DND-41 (cell line): ENCODE results near the gene DNAJC12.

Experiments used
- ATAC-seq: fragments of 200-7000 bp; cut with Tn5 transposase; 3 replicates; pipeline ENCODE4 v1.9.1; 2021; ENCODE audit warnings: low read depth; ENCODE audit not compliant: insufficient read depth
- DNase-seq: peaks from one replicate; pipeline ENCODE4 v3.0.0-alpha.2; 2020
- H2AFZ ChIP-seq: 2 replicates; pipeline ENCODE4 v1.6.0; 2012; ENCODE audit warnings: low read depth, low read length
- H3K27ac ChIP-seq: 2 replicates; pipeline ENCODE4 v1.5.1; 2012; ENCODE audit warnings: low read length, inconsistent platforms
- H3K27me3 ChIP-seq: fragments of 200-600 bp; sonication (generic); 2 replicates; pipeline ENCODE4 v1.6.0; 2012; ENCODE audit warnings: low read length, mild to moderate bottlenecking, inconsistent platforms; ENCODE audit not compliant: insufficient read depth, poor library complexity
- H3K36me3 ChIP-seq: 2 replicates; pipeline ENCODE4 v1.5.1; 2012; ENCODE audit warnings: low read length, inconsistent platforms; ENCODE audit not compliant: insufficient read depth
- H3K4me1 ChIP-seq: 2 replicates; pipeline ENCODE4 v1.5.1; 2012; ENCODE audit warnings: mild to moderate bottlenecking, low read length; ENCODE audit not compliant: insufficient read depth
- H3K4me2 ChIP-seq: 2 replicates; pipeline ENCODE4 v1.6.0; 2012; ENCODE audit warnings: mild to moderate bottlenecking, moderate library complexity, low read length, inconsistent platforms; ENCODE audit not compliant: insufficient read depth
- H3K4me3 ChIP-seq, 2 experiments: fragments of 200-600 bp in 1 of 2; shearing (Covaris generic) in 1 of 2; 2 replicates each; pipeline ENCODE4 v1.5.1; 2012 to 2016; ENCODE audit warnings: inconsistent platforms in 2 of 2, low read length in 2 of 2, mild to moderate bottlenecking in 2 of 2, low read depth in 1 of 2, moderate library complexity in 1 of 2
- H3K79me2 ChIP-seq: 2 replicates; pipeline ENCODE4 v1.6.0; 2012; ENCODE audit warnings: low read length, inconsistent platforms; ENCODE audit not compliant: insufficient read depth
- H3K9ac ChIP-seq: 2 replicates; pipeline ENCODE4 v1.6.0; 2012; ENCODE audit warnings: low read depth, mild to moderate bottlenecking, inconsistent platforms, low read length, moderate library complexity
- H3K9me3 ChIP-seq: 2 replicates; pipeline ENCODE4 v1.5.1; 2012; ENCODE audit warnings: low read length, moderate library complexity, mild to moderate bottlenecking, inconsistent platforms; ENCODE audit not compliant: insufficient read depth, severe bottlenecking
- H4K20me1 ChIP-seq: 2 replicates; pipeline ENCODE4 v1.6.0; 2012; ENCODE audit warnings: low read length; ENCODE audit not compliant: insufficient read depth
- CTCF ChIP-seq: IDR thresholded peaks from 2 replicates; pipeline ENCODE4 v1.5.1; 2012; ENCODE audit warnings: borderline replicate concordance, low read length, moderate library complexity, mild to moderate bottlenecking; ENCODE audit not compliant: poor library complexity, severe bottlenecking; ENCODE audit errors: extremely low read depth
- EZH2 ChIP-seq: IDR thresholded peaks from 3 replicates; pipeline ENCODE4 v1.6.1; 2012; ENCODE audit warnings: borderline replicate concordance, low read depth, mild to moderate bottlenecking, moderate library complexity, low read length, inconsistent platforms; ENCODE audit not compliant: severe bottlenecking

The DNAJC12 gene

GRCh38 chr10:67808704-67809103 lies 29.3 kb downstream of the DNAJC12 start:
- ATAC-seq = no peak
- no peak overlapping the region for H3K27ac ChIP-seq
- H2AFZ ChIP-seq = no peak overlapping the region

GRCh38 chr10:67807855-67808456 lies 30.0 kb downstream of the DNAJC12 start:
- H3K4me3 ChIP-seq = no peak overlapping the region
- H3K9me3 ChIP-seq = no peaks in the 10 kb centered on the region
- TF ChIP-seq EZH2 = no peak
- no peak for TF ChIP-seq CTCF
- no peak overlapping the region for H3K9ac ChIP-seq
- no peaks in the 10 kb centered on the region for H4K20me1 ChIP-seq
- H3K4me2 ChIP-seq = no peak overlapping the region
- H3K36me3 ChIP-seq = no peaks in the 10 kb centered on the region
- no peaks in the 10 kb centered on the region for H3K79me2 ChIP-seq
- no peak for DNase-seq
- H3K4me1 ChIP-seq = no peaks in the 10 kb centered on the region
- H2AFZ ChIP-seq = no peak overlapping the region
- ATAC-seq = no peak
- H3K27me3 ChIP-seq = no peaks in the 10 kb centered on the region
- no peak overlapping the region for H3K27ac ChIP-seq

More at GRCh38 chr10:67808704-67809103, 29.3 kb downstream of the DNAJC12 start:
- H3K9me3 ChIP-seq = no peaks in the 10 kb centered on the region
- no peak for DNase-seq
- H3K79me2 ChIP-seq = no peaks in the 10 kb centered on the region
- H3K9ac ChIP-seq = no peak overlapping the region
- no peaks in the 10 kb centered on the region for H3K4me1 ChIP-seq
- TF ChIP-seq EZH2 = no peak
- no peak for TF ChIP-seq CTCF
- H3K36me3 ChIP-seq = no peaks in the 10 kb centered on the region
- no peaks in the 10 kb centered on the region for H4K20me1 ChIP-seq
- H3K4me3 ChIP-seq = no peak overlapping the region
- no peak overlapping the region for H3K4me2 ChIP-seq
- no peaks in the 10 kb centered on the region for H3K27me3 ChIP-seq

- Histone ChIP-seq H3K27ac (no peak overlapping the region), H3K4me2 (no peak overlapping the region), H3K4me3 (no peak overlapping the region), H3K27me3 (no peaks in the 10 kb centered on the region), H3K36me3 (no peaks in the 10 kb centered on the region), H3K79me2 (no peaks in the 10 kb centered on the region), H3K9me3 (no peaks in the 10 kb centered on the region), H3K9ac (no peak overlapping the region), H2AFZ (no peak overlapping the region), H4K20me1 (no peaks in the 10 kb centered on the region), H3K4me1 (no peaks in the 10 kb centered on the region)
- TF ChIP-seq EZH2 = no peak
- TF ChIP-seq CTCF = no peak
- ATAC-seq = no peak
- DNase-seq = no peak
Observed at GRCh38 chr10:67804395-67804678, 33.7 kb downstream of the DNAJC12 start.
